ENCODE results near the gene SIL1. TPM values are rescaled to one million over a fixed set of nuclear protein-coding genes. Genes with fewer than 3 reads are reported as not detected.
"Not testable (repeated sequence)": the region's sequence is repeated elsewhere in the genome, so short reads cannot be mapped to it uniquely, and the experiment has no call there.

SIL1 gene
- total and polyA plus RNA-seq, 9 of the 15 experiments (the other 6 are each of a cell fraction or from before 2014, with no cell fraction given), result 1.3 to 30.5 (median 18.1) TPM

GRCh38 chr5:139192906-139193305 is 5.3 kb downstream of the SIL1 start:
- in situ Hi-C loops (cut with MboI); H3K9me3 ChIP-seq (replicated peaks; ENCODE audit: control insufficient read depth, insufficient read depth, low read depth, low read length): not testable (repeated sequence)
- H4K20me1 ChIP-seq (replicated peaks; ENCODE audit: control insufficient read depth, insufficient read depth, low read length), result peaks cover 15% of the 10 kb centered on the region

GRCh38 chr5:139191954-139192353 is 6.2 kb downstream of the SIL1 start:
- intact Hi-C loops (cut with micrococcal nuclease); H3K9me3 ChIP-seq (replicated peaks; ENCODE audit: control insufficient read depth, insufficient read depth, low read depth, low read length); H3K36me3 ChIP-seq (ENCODE audit: control insufficient read depth, insufficient read depth, low read length); H3K4me2 ChIP-seq (ENCODE audit: insufficient read depth, low read length); ATAC-seq; H3K27ac ChIP-seq (ENCODE audit: extremely low read depth, low read depth, low read length); DNase-seq (ENCODE audit: extremely low read depth in 1 of 4, low spot score in 3 of 4); in situ Hi-C loops (cut with MboI); H3K4me3 ChIP-seq; POLR2A ChIA-PET; H2AFZ ChIP-seq (ENCODE audit: low read depth, low read length); H3K9me1 ChIP-seq (ENCODE audit: control insufficient read depth, insufficient read depth, low read length); FAIRE-seq; H3K79me2 ChIP-seq (ENCODE audit: control insufficient read depth, insufficient read depth, low read length); CTCF ChIA-PET (ENCODE audit: low intra/inter-chr PET ratio); BruUV-seq (replicated peaks); H3K27me3 ChIP-seq (ENCODE audit: control insufficient read depth in 2 of 2, insufficient read depth in 2 of 2, low read length in 2 of 2); H3K9ac ChIP-seq (ENCODE audit: insufficient read depth in 1 of 2, low read depth in 2 of 2, low read length in 2 of 2): not testable (repeated sequence)
- no CpG with 5 or more reads among the region's 3 CpGs for WGBS (ENCODE audit: insufficient coverage, low coverage, missing lambda C conversion rate)
- peak; percentile 64; the same call in 1 of the 2 replicates for TF ChIP-seq ZNF121 (CRISPR knock-in tag; conservative IDR thresholded peaks at IDR 0.05)
- Histone ChIP-seq H4K20me1 (replicated peaks; ENCODE audit: control insufficient read depth, insufficient read depth, low read length) (peaks cover 15% of the 10 kb centered on the region), H3K4me1 (replicated peaks in 1 of 2; ENCODE audit: control insufficient read depth in 2 of 2, insufficient read depth in 2 of 2, low read length in 2 of 2) (peaks cover 5 to 15% of the 10 kb centered on the region in 2 experiments; a peak in 4 of 5 replicates)

More at GRCh38 chr5:139192906-139193305, 5.3 kb downstream of the SIL1 start:
- Histone ChIP-seq H3K79me2 (ENCODE audit: control insufficient read depth, insufficient read depth, low read length) (peaks cover 18% of the 10 kb centered on the region), H3K4me1 (replicated peaks in 1 of 2; ENCODE audit: control insufficient read depth in 2 of 2, insufficient read depth in 2 of 2, low read length in 2 of 2) (peaks cover 8 to 15% of the 10 kb centered on the region in 2 experiments)
- DNase-seq (ENCODE audit: extremely low read depth in 1 of 4, low spot score in 3 of 4); intact Hi-C loops (cut with micrococcal nuclease); POLR2A ChIA-PET; H3K27me3 ChIP-seq (ENCODE audit: control insufficient read depth in 2 of 2, insufficient read depth in 2 of 2, low read length in 2 of 2); ATAC-seq; CTCF ChIA-PET (ENCODE audit: low intra/inter-chr PET ratio); H3K4me3 ChIP-seq; H2AFZ ChIP-seq (ENCODE audit: low read depth, low read length); FAIRE-seq; H3K9ac ChIP-seq (ENCODE audit: insufficient read depth in 1 of 2, low read depth in 2 of 2, low read length in 2 of 2); BruUV-seq (replicated peaks); H3K27ac ChIP-seq (ENCODE audit: extremely low read depth, low read depth, low read length); H3K9me1 ChIP-seq (ENCODE audit: control insufficient read depth, insufficient read depth, low read length); H3K36me3 ChIP-seq (ENCODE audit: control insufficient read depth, insufficient read depth, low read length); H3K4me2 ChIP-seq (ENCODE audit: insufficient read depth, low read length): not testable (repeated sequence)
- 17% methylated on average over 2 of the region's 4 CpGs for whole genome bisulfite sequencing (ENCODE audit: insufficient coverage, low coverage, missing lambda C conversion rate)
